ENCODE measurements around the gene NOX5.

DNA sequence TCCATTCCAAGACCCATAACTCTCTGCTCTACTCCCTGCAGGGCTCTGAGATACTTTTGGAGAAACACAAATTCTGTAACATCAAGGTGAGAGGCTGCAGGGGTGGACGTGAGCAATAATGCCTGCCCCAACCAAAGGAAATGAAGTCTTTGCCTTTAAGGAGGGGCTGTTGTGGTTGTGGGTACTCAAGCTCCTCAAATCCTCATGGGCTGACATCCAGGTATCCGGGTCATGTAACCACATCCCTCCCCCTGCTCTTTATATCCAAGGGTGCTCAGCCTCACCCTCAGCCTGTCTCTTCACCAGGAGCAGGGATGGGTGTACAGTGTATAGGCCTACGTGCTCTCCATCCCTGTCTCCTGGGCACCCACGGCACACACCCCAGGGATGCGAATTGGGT, 32.3 kb downstream of the NOX5 start:
- no peak for TF ChIP-seq EGR1 (IDR thresholded peaks at IDR 0.05; ENCODE audit: low read depth in 2 of 2)
- TF ChIP-seq CTCF (IDR thresholded peaks at IDR 0.05; ENCODE audit: low read depth, low read length, missing input control): no peak
- no peak for TF ChIP-seq YY1 (IDR thresholded peaks at IDR 0.05)

Data from liver (tissue), 3 donors.